Measurements from ENCODE around the gene RICTOR.
A peak's percentile ranks its signal among the peaks of the same experiment; 100 is the strongest.

Gene RICTOR, protein sequence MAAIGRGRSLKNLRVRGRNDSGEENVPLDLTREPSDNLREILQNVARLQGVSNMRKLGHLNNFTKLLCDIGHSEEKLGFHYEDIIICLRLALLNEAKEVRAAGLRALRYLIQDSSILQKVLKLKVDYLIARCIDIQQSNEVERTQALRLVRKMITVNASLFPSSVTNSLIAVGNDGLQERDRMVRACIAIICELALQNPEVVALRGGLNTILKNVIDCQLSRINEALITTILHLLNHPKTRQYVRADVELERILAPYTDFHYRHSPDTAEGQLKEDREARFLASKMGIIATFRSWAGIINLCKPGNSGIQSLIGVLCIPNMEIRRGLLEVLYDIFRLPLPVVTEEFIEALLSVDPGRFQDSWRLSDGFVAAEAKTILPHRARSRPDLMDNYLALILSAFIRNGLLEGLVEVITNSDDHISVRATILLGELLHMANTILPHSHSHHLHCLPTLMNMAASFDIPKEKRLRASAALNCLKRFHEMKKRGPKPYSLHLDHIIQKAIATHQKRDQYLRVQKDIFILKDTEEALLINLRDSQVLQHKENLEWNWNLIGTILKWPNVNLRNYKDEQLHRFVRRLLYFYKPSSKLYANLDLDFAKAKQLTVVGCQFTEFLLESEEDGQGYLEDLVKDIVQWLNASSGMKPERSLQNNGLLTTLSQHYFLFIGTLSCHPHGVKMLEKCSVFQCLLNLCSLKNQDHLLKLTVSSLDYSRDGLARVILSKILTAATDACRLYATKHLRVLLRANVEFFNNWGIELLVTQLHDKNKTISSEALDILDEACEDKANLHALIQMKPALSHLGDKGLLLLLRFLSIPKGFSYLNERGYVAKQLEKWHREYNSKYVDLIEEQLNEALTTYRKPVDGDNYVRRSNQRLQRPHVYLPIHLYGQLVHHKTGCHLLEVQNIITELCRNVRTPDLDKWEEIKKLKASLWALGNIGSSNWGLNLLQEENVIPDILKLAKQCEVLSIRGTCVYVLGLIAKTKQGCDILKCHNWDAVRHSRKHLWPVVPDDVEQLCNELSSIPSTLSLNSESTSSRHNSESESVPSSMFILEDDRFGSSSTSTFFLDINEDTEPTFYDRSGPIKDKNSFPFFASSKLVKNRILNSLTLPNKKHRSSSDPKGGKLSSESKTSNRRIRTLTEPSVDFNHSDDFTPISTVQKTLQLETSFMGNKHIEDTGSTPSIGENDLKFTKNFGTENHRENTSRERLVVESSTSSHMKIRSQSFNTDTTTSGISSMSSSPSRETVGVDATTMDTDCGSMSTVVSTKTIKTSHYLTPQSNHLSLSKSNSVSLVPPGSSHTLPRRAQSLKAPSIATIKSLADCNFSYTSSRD (N-terminal part only)

DNA sequence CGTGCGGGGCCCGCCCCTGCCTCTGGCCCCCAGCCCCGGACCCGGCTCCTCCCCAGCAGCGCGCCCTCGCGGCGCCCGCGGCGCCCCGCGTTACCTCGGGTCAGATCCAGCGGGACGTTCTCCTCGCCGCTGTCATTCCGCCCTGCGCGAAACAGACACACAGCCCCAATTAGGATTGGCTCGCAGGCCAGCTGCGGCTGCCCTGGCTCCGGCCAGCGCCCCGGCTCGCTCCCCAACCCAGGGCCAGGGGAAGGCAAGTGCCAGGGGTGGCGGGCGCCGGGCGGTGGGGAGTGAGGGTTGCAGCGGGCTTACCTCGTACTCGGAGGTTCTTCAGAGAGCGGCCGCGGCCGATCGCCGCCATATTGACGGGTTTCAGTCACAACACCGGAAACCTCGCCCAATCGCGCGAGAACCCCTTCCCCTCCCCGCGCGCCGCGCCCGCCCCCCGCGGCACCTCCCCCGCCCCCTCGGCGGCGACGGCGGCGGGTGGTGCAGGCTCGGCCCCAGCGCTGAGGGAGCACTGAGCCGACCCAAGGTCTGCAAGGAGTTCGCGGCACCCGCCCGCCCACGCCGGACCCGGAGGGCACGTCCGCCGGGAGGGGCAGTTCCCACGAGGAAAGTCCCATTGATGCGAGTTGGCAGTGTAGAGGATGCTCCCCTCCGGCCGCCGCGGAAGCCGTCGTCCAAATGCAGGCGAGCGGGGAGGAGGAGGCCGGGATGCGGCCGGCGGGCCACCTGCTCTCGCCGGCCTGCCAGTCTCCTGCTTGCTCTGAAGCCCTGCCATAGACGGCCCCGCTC, at the start of gene RICTOR:
RICTOR (minus strand) TSS at position 383 of the 798 bp plus-strand sequence; CDS start at position 361, 22 bp downstream.
- DNase-seq, result peak; percentile 84

GRCh38 chr5:39121922-39122321, 47.7 kb upstream of the RICTOR start:
- no peak for DNase-seq

- no peak for DNase-seq
Measured at GRCh38 chr5:39121315-39121714, 47.1 kb upstream of the RICTOR start.

- DNase-seq, result no peak
Measured at GRCh38 chr5:39120052-39120420, 45.8 kb upstream of the RICTOR start.

- DNase-seq, result no peak
Measured at GRCh38 chr5:39119404-39120051, 45.3 kb upstream of the RICTOR start.

- DNase-seq, result no peak
Measured at GRCh38 chr5:39118638-39119037, 44.4 kb upstream of the RICTOR start.

- no peak for DNase-seq
Measured at GRCh38 chr5:39117401-39117800, 43.2 kb upstream of the RICTOR start.

GRCh38 chr5:39116344-39117170, 42.4 kb upstream of the RICTOR start:
- no peak for DNase-seq

- no peak for DNase-seq
Measured at GRCh38 chr5:39115644-39116343, 41.6 kb upstream of the RICTOR start.

DNA sequence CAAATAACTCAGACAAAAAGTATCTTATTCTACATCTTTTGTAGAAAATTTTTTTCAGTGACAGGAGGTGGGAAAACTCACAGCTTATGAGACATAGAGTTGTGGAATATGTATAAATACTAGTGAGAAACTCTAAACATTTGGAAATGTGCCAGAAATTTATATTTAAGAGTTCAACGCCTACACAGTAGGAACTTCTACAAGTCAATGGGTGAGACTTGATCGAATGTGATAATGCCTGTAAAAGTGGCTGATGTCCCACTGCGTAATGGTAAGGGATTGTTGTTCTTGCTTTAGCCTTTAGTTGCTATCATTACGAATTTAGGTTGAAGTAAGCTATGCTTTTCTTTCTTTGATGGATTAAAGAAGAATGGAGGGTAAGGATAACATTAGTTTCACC, 40.0 kb upstream of the RICTOR start:
- no peak for DNase-seq

- DNase-seq, result no peak
Measured at GRCh38 chr5:39113354-39113953, 39.3 kb upstream of the RICTOR start.

DNA sequence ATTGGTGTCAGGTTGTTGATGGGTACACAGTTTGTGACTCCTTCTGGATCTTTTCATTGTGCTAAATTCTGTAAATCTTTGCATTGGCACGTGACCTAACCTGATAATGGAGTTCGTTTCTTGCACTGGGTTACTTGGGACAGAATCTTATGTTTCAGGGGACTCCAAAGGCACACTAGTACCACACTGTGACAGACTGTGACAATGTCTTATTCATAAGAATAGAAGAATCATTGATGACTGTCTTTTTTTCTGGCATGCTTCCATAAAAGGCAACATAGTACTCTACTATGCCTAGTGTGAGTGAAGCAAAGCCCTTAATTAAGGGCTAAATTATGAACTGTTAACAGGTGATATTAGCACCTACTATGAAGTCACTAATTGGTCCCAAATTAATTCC, 35.4 kb upstream of the RICTOR start:
- no peak for DNase-seq

DNA sequence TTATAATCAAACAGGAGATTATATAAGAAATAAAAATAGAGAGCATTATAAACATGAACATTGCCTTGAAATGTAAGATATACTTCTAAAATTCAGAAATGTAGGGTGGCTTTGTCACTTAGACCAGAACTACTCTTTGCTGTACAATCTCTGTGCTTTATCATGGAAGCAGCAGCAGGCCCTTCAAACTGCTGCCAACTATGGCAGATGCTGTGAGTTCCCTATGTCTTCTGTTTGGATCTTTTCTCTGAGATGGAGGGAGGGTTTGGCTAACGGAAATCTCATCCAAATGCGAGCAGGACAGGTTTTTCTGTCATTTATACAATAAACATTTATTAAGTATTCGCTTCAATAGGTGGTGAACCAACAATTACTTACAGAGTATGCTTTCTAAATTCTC, 34.8 kb upstream of the RICTOR start:
- peak; percentile 49 for DNase-seq

DNA sequence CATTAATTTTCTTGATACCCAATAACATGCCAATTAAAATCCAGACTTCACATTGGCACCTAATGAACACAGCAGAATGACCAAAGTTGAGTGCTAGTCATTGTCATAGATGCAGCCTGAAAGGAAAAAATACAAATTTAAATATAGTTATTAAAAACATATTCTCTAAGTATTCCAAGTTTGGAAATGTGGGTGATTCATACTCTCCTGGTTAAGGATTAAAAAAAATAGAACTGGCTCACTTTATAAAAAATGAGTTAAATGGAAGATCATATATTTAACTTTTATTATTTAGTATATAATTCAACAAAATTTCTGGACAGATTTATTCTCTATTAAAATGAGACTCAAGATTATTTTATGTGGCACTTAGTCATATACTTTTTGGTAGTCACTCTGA, 33.2 kb upstream of the RICTOR start:
- no peak for DNase-seq

DNA sequence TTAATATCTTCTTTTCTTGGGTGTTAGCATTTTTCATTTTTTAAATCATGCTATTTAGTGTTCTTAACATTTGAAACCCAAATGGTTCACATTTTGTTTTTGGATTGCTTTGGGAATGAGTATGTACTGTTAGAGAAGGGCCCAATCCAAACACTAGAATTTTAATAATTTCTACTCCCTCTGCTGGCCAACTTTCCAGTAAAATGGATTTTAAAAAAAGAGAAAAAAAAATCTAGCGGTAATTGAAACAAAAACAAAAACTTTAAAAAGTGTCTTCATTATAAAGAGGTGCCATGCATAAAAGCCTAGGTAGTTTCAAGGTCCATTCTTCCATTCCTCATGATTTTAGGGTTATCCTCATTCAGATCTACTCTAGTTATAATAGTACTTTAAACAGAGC, 32.1 kb upstream of the RICTOR start:
- no peak for DNase-seq

GRCh38 chr5:39104221-39104620, 30.0 kb upstream of the RICTOR start:
- DNase-seq, result no peak

GRCh38 chr5:39102684-39103155, 28.5 kb upstream of the RICTOR start:
- DNase-seq, result no peak

- no peak for DNase-seq
Measured at GRCh38 chr5:39100851-39101396, 26.7 kb upstream of the RICTOR start.

DNA sequence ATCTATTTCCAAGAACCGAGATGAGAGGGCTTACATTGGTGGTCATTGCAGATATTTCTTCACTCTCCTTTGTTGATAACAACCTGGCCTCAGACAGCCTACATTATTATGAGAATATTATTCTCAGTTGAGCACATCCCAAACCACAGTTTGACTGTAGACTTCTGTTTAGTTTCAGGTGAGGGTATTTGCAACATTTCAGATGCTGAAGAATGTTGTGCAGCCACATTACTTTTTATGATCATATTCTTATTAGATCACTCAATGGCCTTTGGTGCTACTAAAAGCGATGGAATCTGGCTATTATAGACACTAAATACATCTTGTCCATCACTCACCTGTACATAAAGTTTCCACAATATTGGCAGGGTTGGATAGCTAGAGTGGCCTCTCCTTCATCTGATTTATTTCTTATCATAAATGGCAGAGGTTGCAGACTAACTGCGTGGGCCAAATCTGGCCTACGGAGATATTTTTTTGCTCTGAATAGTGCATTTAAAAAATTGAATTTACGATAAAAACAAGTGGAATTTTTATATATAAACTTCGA, 26.2 kb upstream of the RICTOR start:
- no peak for DNase-seq
